ENCODE measurements around the gene ITGA2.

DNA sequence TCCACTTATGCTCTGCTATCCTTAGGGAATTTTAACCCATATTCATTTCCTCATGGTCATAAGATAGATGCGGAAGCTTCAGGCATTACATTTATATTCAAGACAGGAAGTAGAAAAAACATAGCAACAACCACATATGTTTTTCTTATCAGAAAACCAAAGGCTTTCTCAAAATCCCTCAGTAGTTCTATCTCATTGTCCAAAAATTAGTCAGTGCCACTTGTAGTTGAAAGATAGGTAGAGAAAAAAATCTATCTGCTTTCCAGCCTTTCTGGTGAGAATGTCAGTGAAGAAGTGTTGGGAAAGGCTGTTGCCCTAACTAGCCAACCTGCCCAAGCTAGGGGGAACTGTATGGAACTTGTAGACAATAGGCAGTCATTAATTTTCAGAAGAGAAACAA is 143.9 kb downstream of the ITGA2 start:
- no peak for TF ChIP-seq EZH2 (IDR thresholded peaks at IDR 0.05)
- no peak for TF ChIP-seq POLR2AphosphoS5 (IDR thresholded peaks at IDR 0.05; ENCODE audit: borderline replicate concordance, low read depth, low read length)

All from SK-N-MC (cell line).